Activated naive CD8-positive, alpha-beta T cell treated with anti-CD3 and anti-CD28 coated beads, Interleukin-2, amount 10 ng/mL, durations not matched to agents 7 days and 5 days (primary cell): ENCODE measurements around the gene KRTAP12-2. TPM values are rescaled to one million over a fixed set of nuclear protein-coding genes. Genes with fewer than 3 reads are reported as not detected.

Experiments used
- total RNA-seq, 2 experiments: library from RNA; stranded (reverse); gene quantifications; one replicate each; pipeline ENCODE4 v1.2.3, GENCODE V29; 2021

Gene KRTAP12-2
- total RNA-seq, 2 experiments from 2014 or later, result not detected

Other genes with a start within 250 kb of the KRTAP12-2 start
- 1 to 10 TPM; 3.0 to 3.5 TPM for gene LRRC3, start 211.4 kb downstream of the KRTAP12-2 start, total RNA-seq
- not detected for gene KRTAP10-1, start 126.7 kb downstream of the KRTAP12-2 start, total RNA-seq
- gene KRTAP10-2, start 115.4 kb downstream of the KRTAP12-2 start, total RNA-seq, result not detected
- not detected for gene KRTAP10-3, start 108.1 kb downstream of the KRTAP12-2 start, total RNA-seq
- not detected for gene KRTAP10-4, start 93.2 kb downstream of the KRTAP12-2 start, total RNA-seq
- gene KRTAP10-5, start 86.3 kb downstream of the KRTAP12-2 start, total RNA-seq, result not detected
- not detected for gene KRTAP10-6, start 74.4 kb downstream of the KRTAP12-2 start, total RNA-seq
- gene KRTAP10-7, start 66.3 kb downstream of the KRTAP12-2 start, total RNA-seq, result not detected
- not detected for gene KRTAP10-8, start 54.8 kb downstream of the KRTAP12-2 start, total RNA-seq
- gene KRTAP10-9, start 39.8 kb downstream of the KRTAP12-2 start, total RNA-seq, result not detected
- gene KRTAP10-10, start 29.6 kb downstream of the KRTAP12-2 start, total RNA-seq, result not detected
- gene KRTAP10-11, start 20.5 kb downstream of the KRTAP12-2 start, total RNA-seq, result not detected
- gene KRTAP12-4, start 12.3 kb downstream of the KRTAP12-2 start, total RNA-seq, result not detected
- gene KRTAP12-3, start 9.0 kb downstream of the KRTAP12-2 start, total RNA-seq, result not detected
- gene KRTAP12-1, start 15.2 kb upstream of the KRTAP12-2 start, total RNA-seq, result not detected
- gene KRTAP10-12, start 30.2 kb upstream of the KRTAP12-2 start, total RNA-seq, result not detected
- not detected for gene TSPEAR, start 44.6 kb upstream of the KRTAP12-2 start, total RNA-seq
- 100 to 1,000 TPM; 111 TPM for gene UBE2G2, start 134.9 kb upstream of the KRTAP12-2 start, total RNA-seq
- 10 to 100 TPM; 81.5 to 82.6 TPM for gene SUMO3, start 151.1 kb upstream of the KRTAP12-2 start, total RNA-seq
- 10 to 100 TPM; 66.1 to 73.2 TPM for gene PTTG1IP, start 206.8 kb upstream of the KRTAP12-2 start, total RNA-seq